ENCODE results near the gene TIAM2. TPM values are rescaled to one million over a fixed set of nuclear protein-coding genes. Genes with fewer than 3 reads are reported as not detected.
"Not testable (repeated sequence)": the region's sequence is repeated elsewhere in the genome, so short reads cannot be mapped to it uniquely, and the experiment has no call there.

TIAM2 gene
- total and polyA plus RNA-seq, 12 donors = 4.3 to 22.5 (median 11.8) TPM

- H3K9me3 ChIP-seq = no peaks in the 10 kb centered on the region
- intact Hi-C loops (cut with DNase I) = no loop called here
- ATAC-seq = no peak
- H3K4me1 ChIP-seq = peaks cover 0 to 21% (median 0%) of the 10 kb centered on the region in 9 donors
- DNase-seq = no peak
- no peaks in the 10 kb centered on the region for H3K36me3 ChIP-seq
- H3K27ac ChIP-seq = peak overlapping the region in 1 of 10 donors; percentile 76
- WGBS, 2 donors = 79 to 85% methylated on average over 12 of the region's 12 CpGs
- no peaks in the 10 kb centered on the region for H3K27me3 ChIP-seq
- no peak for TF ChIP-seq CTCF (IDR thresholded peaks at IDR 0.05)
- H3K4me3 ChIP-seq = no peak overlapping the region
Observed at GRCh38 chr6:155223646-155224451, 228.7 kb downstream of the TIAM2 start.

DNA sequence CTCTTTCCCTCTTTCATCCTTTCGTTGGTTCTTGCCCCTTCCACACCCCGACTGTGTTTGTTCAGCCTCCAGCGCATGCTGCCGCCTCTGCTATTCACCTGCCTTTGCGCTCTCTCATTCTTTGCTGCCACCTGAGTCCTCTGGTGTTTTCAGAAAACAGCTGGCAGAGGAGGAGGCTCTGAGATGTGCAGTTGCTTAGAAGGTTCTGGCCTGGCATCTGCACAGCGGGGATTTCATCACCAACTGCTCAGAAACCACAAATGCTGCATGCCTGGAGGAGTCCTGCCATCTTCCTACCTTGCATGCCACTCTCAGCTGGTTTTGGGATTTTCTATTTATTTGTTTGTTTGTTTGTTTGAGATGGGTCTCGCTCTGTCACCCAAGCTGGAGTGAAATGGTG, 229.5 kb downstream of the TIAM2 start:
- no peak for TF ChIP-seq CTCF (IDR thresholded peaks at IDR 0.05)
- Histone ChIP-seq H3K27ac (peak overlapping the region in 1 of 10 donors; percentile 76), H3K4me3 (no peak overlapping the region), H3K27me3 (no peaks in the 10 kb centered on the region), H3K36me3 (no peaks in the 10 kb centered on the region), H3K9me3 (no peaks in the 10 kb centered on the region), H3K4me1 (peaks cover 0 to 21% (median 0%) of the 10 kb centered on the region in 9 donors)
- no peak for ATAC-seq
- intact Hi-C loops (cut with DNase I) = no loop called here
- no peak for DNase-seq
- WGBS, 2 donors = 94 to 98% methylated on average over 7 of the region's 7 CpGs

- no peak for DNase-seq
- no peak for TF ChIP-seq CTCF (IDR thresholded peaks at IDR 0.05)
- 93 to 94% methylated on average over 4 of the region's 4 CpGs for WGBS, 2 donors
- Histone ChIP-seq H3K9me3 (no peaks in the 10 kb centered on the region), H3K36me3 (no peaks in the 10 kb centered on the region), H3K27me3 (no peaks in the 10 kb centered on the region), H3K4me1 (peaks cover 0 to 15% (median 0%) of the 10 kb centered on the region in 9 donors), H3K27ac (no peak overlapping the region), H3K4me3 (no peak overlapping the region)
- no peak for ATAC-seq
- intact Hi-C loops (cut with DNase I) = no loop called here
Observed at GRCh38 chr6:155227046-155227445, 231.9 kb downstream of the TIAM2 start.

GRCh38 chr6:155228546-155229166, 233.5 kb downstream of the TIAM2 start:
- 73 to 75% methylated on average over 13 of the region's 13 CpGs for WGBS, 2 donors
- Histone ChIP-seq H3K36me3 (no peaks in the 10 kb centered on the region), H3K4me1 (peaks cover 0 to 13% (median 0%) of the 10 kb centered on the region in 9 donors), H3K9me3 (no peaks in the 10 kb centered on the region), H3K27me3 (no peaks in the 10 kb centered on the region), H3K4me3 (no peak overlapping the region), H3K27ac (no peak overlapping the region)
- TF ChIP-seq CTCF (IDR thresholded peaks at IDR 0.05) = no peak
- ATAC-seq (no peak), DNase-seq (no peak)
- intact Hi-C loops (cut with DNase I) = no loop called here

DNA sequence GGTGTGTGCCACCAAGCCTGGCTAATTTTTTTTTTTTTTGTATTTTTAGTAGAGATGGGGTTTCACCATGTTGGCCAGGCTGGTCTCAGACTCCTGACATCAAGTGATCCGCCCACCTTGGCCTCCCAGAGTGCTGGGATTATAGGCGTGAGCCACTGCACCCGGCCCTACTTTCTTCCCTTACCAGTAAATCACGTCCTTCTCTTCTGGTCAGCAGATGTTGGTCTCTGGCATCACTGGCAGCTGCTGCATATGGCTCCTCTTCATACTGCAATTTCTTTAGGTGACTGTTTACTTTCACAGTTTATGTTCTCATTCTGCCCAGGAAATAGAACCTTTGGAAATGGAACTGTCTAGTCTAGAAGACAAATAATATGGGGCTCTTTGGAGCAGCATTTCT, 235.9 kb downstream of the TIAM2 start:
- H3K4me1 ChIP-seq; H3K27me3 ChIP-seq; H3K27ac ChIP-seq; intact Hi-C loops (cut with DNase I); H3K4me3 ChIP-seq; H3K9me3 ChIP-seq; ATAC-seq; DNase-seq; H3K36me3 ChIP-seq: not testable (repeated sequence)
- 92 to 93% methylated on average over 4 of the region's 4 CpGs for WGBS, 2 donors
